Left kidney (tissue), 8 donors: ENCODE measurements around the gene TPM1. TPM values are rescaled to one million over a fixed set of nuclear protein-coding genes. Genes with fewer than 3 reads are reported as not detected.
"Not testable (repeated sequence)": the region's sequence is repeated elsewhere in the genome, so short reads cannot be mapped to it uniquely, and the experiment has no call there.

Experiments used
- DNase-seq: peaks from one replicate; pipeline ENCODE4 v3.0.0-alpha.2; 2013
- long read RNA-seq, 8 donors: transcript quantifications; one replicate each; lab custom pipeline, GENCODE V29; 2026
- polyA plus RNA-seq: library from polyadenylated mRNA; unstranded; fragments of 120-200 nt; gene quantifications from one replicate; pipeline ENCODE4 v1.2.1, GENCODE V29; 2013; ENCODE audit not compliant: insufficient read length

TPM1 gene
- polyA plus RNA-seq: 573 TPM
- long read RNA-seq, donor 1, transcript TPM1-208 (8 exons, 943 nt): minor isoform, 16 of 285 reads
- long read RNA-seq, donor 1, transcript TPM1-220 (9 exons, 977 nt): minor isoform, 10 of 285 reads
- long read RNA-seq, donor 1, transcript TPM1-207 (10 exons, 1,049 nt): minor isoform, 6 of 285 reads
- long read RNA-seq, donor 1, transcript TPM1-206 (9 exons, 1,717 nt): major isoform, 49 of 285 reads
- long read RNA-seq, donor 1, partial matches to known transcripts: 165 of 285 reads
- long read RNA-seq, donor 1, other reads (novel, unspliced or antisense): 21 of 285 reads
- long read RNA-seq, donor 2, transcript TPM1-233 (2 exons, 3,957 nt): minor isoform, 5 of 236 reads
- long read RNA-seq, donor 2, transcript TPM1-206 (9 exons, 1,717 nt): major isoform, 62 of 236 reads
- long read RNA-seq, donor 2, transcript TPM1-208 (8 exons, 943 nt): minor isoform, 11 of 236 reads
- long read RNA-seq, donor 2, transcript TPM1-220 (9 exons, 977 nt): minor isoform, 15 of 236 reads
- long read RNA-seq, donor 2, partial matches to known transcripts: 99 of 236 reads
- long read RNA-seq, donor 2, other reads (novel, unspliced or antisense): 30 of 236 reads
- long read RNA-seq, donor 3, transcript TPM1-208 (8 exons, 943 nt): minor isoform, 13 of 119 reads
- long read RNA-seq, donor 3, transcript TPM1-206 (9 exons, 1,717 nt): major isoform, 31 of 119 reads
- long read RNA-seq, donor 3, transcript TPM1-220 (9 exons, 977 nt): minor isoform, 7 of 119 reads
- long read RNA-seq, donor 3, partial matches to known transcripts: 46 of 119 reads
- long read RNA-seq, donor 3, other reads (novel, unspliced or antisense): 12 of 119 reads
- long read RNA-seq, donor 4, partial matches to known transcripts: 12 of 17 reads
- long read RNA-seq, donor 4, other reads (novel, unspliced or antisense): 0 of 17 reads
- long read RNA-seq, donor 5, transcript TPM1-220 (9 exons, 977 nt): minor isoform, 24 of 289 reads
- long read RNA-seq, donor 5, transcript TPM1-208 (8 exons, 943 nt): minor isoform, 26 of 289 reads
- long read RNA-seq, donor 5, transcript TPM1-206 (9 exons, 1,717 nt): major isoform, 113 of 289 reads
- long read RNA-seq, donor 5, partial matches to known transcripts: 77 of 289 reads
- long read RNA-seq, donor 5, other reads (novel, unspliced or antisense): 35 of 289 reads
- long read RNA-seq, donor 6, transcript TPM1-208 (8 exons, 943 nt): minor isoform, 18 of 371 reads
- long read RNA-seq, donor 6, transcript TPM1-206 (9 exons, 1,717 nt): major isoform, 67 of 371 reads
- long read RNA-seq, donor 6, transcript TPM1-220 (9 exons, 977 nt): minor isoform, 11 of 371 reads
- long read RNA-seq, donor 6, transcript TPM1-207 (10 exons, 1,049 nt): minor isoform, 12 of 371 reads
- long read RNA-seq, donor 6, partial matches to known transcripts: 219 of 371 reads
- long read RNA-seq, donor 6, other reads (novel, unspliced or antisense): 34 of 371 reads
- long read RNA-seq, donor 7, transcript TPM1-206 (9 exons, 1,717 nt): major isoform, 63 of 272 reads
- long read RNA-seq, donor 7, transcript TPM1-220 (9 exons, 977 nt): minor isoform, 18 of 272 reads
- long read RNA-seq, donor 7, transcript TPM1-208 (8 exons, 943 nt): minor isoform, 13 of 272 reads
- long read RNA-seq, donor 7, transcript TPM1-233 (2 exons, 3,957 nt): minor isoform, 7 of 272 reads
- long read RNA-seq, donor 7, partial matches to known transcripts: 140 of 272 reads
- long read RNA-seq, donor 7, other reads (novel, unspliced or antisense): 20 of 272 reads
- long read RNA-seq, donor 8, transcript TPM1-220 (9 exons, 977 nt): minor isoform, 5 of 80 reads
- long read RNA-seq, donor 8, transcript TPM1-206 (9 exons, 1,717 nt): major isoform, 26 of 80 reads
- long read RNA-seq, donor 8, partial matches to known transcripts: 28 of 80 reads
- long read RNA-seq, donor 8, other reads (novel, unspliced or antisense): 9 of 80 reads

DNA sequence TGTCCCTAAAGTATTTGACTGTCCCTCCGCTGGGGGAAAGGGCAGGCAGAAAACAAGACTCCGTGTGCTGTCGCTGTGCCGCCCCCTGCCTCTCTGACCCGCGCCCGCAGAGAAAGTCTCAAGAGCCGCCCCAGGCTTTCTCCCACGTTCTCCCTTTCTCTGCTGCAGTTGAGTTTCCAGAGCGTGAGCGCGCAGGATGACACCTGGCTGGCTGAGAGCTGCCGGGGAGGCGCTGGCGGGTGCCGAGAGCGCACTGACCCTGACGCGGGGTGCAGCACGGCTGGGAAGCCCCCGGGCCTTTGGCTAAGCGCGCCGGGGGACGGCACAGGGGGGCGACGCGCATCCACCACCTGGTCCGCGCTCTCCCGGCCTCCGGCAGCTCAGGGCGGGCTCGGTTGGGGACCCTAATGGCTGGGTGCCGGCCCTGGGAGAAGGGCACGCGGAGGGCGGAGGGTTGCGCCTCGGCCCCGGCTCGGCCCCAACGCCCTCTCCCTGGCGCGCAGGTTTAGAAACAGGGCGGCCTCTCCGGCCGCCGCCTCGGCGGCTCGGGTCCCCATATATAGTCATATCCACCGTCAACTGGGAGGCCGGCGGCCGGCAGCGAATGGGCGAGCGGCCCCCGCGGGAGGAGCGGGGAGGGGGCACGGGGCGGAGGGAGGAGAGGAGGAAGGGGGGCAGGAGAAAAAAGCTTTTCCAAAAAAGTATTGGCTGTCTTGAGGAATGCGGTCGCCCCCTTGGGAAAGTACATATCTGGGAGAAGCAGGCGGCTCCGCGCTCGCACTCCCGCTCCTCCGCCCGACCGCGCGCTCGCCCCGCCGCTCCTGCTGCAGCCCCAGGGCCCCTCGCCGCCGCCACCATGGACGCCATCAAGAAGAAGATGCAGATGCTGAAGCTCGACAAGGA lies at the start of gene TPM1:
TSS of gene TPM1 (plus strand) at position 774 of the 903 bp plus-strand sequence. CDS start at position 857, 83 bp downstream.
- peak; percentile 83 for DNase-seq

DNA sequence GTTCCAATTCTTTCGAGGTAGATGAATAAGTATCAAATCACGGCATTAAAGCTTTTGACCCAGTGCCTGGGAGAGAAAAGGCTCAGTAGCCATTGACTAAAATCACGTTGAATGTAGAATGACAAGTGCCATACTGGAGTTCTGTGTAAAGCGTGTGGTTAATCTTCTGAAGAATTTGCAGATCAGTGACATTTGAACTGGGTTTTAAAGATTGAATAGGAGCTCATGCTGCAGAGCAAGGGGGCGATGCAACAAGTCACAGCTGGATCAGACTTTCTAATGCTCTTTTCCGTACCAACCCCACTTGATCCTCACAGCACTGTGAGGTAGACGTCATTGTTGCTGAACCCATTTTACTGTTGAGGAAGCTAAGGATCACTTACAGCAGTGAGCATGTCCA lies 49.5 kb upstream of the TPM1 start:
- DNase-seq: no peak

DNA sequence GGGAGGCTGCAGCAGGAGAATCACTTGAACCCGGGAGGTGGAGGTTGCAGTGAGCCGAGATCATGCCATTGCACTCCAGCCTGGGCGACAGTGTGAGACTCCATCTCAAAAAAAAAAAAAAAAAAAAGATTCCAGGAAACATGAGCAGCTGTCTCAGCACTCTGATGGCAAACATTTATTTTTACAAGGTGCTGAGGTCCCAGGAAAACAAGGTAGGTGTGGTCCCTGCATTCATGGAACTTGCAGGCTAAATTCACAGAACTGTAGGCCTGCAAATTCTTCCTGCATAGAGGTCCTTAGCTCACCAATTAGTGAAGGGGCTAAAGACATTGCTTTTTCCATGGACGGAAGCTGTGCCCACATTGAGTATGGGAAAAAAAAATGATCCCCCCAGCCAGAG lies 48.9 kb upstream of the TPM1 start:
- not testable (repeated sequence) for DNase-seq

DNA sequence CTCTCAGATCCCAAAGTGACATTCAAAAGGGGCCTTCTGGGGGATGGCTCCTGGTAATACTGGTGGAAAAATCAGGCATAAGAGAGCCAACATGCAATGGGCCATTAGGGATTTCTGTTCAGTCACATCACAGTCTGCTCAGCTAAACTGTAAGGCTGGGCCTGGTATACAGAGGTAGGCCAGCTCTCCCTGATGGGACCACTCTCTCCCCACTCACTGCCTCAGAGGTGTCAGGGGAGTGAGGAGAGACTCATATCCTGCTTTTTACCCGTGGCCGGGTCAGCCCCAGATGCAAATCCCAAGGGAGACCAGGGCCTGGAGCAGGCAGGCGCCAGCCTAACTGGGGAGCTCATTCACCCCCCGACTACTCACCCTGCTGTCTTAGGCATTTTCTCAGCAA lies 48.1 kb upstream of the TPM1 start:
- no peak for DNase-seq

DNA sequence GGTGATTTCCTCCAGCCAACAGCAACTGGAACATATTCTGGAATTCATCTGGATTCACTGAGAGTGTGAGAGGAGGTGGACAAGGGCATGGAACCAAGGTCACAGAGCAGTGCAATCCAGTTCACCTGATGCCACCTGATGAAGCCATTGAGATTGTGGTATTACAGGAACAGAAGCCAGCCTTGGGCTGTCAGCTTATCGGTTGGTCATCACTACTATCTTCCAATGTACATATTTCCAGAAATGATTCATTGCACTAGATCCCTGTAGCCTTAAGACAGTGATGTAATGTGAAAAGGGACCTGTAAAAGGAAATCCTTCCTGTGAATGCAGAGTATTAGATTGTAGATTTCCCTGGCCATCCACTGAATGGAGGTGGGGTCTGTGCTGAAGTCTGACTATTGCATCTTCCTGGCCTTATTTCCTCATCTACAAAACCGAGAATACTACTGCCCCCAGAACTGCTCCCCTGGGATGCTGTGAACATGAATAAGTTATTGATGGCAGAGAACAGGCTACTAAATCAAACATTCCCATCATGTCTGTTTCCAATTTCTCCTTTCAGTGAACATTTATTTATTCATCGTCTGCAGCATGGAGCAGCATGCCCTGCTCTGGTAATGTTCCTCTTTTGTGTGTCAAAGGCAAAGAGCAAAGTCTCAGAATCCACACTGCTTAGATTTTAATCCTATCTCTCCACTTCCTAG lies 47.4 kb upstream of the TPM1 start:
- no peak for DNase-seq

DNA sequence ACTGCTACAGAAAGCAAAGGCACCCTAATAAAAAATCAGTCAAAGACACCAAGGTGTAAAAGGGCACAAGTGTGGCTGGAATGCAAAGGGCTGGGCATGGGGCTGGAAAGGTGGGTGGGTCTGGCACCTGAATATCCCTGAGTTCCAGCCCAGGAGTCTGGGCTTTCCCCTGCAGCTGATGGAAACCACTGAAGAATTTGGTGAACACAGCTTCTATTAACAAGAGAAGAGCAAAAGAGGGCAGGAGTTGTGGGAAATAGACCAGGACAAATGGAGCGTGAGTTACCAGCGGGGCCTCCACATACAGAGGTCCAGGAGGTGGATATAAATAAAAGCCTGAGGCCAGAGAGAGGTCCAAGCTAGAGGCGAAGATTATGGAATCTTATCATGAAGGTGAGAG lies 45.1 kb upstream of the TPM1 start:
- no peak for DNase-seq

DNA sequence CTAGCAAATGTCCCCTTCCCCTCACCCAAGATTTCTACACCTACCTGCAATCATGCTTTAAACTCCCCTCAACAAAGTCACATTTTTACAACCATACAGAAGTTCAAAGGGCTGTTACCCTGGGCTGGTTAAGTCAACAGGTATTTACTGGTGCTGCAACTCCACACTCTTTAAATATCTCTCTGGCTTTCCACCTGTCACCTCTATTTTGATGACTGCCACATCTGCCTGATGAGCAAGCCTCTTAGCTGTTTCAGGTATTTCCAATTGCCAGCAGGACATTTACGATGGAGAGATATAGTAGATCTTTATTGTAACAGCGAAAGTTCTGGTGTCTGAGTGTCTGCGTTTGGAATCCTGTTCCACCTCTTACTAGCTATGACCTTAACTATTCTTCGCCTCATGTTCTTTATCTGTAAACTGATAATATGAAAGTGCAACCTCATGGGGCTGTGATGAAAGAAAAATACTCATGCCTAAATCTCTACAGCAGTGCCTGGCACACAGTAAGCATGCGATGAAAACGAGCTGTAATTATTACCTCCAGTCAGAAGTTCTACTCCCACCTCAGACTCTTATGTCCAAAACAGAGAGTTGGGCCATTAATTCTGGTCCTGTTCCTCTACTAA lies 44.2 kb upstream of the TPM1 start:
- no peak for DNase-seq

DNA sequence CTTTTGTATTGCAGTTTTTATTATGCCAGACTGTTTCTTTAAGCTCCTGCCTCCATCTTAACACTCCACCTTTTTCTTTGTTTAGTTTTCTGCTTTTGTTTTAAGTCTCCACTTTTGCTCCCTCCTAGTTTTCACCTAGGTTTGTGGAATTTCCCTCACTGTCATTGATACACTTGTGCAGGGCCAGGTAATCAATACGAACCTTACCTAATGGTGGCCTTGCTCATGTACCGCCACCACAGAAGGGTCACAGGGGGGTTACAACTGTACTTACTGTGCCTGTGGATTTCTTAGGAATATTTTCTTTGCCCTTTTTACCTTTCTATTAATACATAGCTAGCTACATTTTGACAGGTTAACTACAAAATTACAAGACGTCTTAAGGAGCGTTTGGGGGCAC lies 43.4 kb upstream of the TPM1 start:
- no peak for DNase-seq

DNA sequence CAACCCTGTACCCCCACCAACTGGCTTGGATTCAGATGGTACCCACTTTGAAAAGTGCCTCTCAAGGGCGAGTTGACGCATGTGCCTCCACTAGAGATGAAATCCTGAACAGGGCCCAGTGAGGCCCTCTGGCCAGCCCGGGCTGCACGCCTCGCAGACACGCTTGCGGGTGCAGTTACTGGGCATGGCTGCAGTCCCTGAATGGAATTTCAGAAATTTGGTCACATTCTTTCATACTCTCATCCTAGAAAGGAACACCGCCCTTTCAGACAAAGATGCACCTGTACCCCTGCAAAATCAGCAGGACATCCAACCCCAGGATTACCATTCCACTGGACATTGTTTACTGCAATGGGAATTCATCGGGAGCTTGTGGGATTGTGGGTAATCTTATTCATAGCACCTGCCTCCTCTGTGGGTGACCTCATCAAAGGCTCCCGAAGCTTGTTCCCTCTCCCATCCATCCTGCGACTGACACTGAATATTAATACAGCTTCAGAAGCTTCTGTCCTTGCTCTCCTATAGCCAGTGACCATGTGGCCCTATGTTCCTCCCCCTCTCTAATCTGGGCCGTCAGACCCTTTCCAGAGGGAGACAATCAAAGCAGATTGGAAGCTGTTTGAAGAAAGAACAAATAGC lies 42.5 kb upstream of the TPM1 start:
- DNase-seq: no peak

DNA sequence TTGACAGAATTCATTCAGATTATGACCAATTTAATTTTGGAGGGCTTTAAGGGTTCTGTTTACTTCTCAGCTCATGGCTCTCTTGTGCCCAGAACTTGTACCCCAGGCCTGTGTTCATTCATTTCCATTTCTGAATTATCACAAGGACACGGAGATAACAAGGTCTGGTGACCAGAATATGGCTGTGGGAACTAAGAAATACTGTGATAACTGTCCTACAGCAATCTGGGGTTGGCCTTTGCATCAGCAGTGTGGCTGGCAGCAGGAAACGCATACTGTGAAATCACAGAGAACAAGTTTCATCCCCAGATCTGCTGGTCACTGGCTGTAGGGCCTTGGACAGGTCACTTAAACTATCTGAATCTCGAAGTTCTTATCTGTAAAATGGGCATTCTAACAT lies 41.8 kb upstream of the TPM1 start:
- no peak for DNase-seq

DNA sequence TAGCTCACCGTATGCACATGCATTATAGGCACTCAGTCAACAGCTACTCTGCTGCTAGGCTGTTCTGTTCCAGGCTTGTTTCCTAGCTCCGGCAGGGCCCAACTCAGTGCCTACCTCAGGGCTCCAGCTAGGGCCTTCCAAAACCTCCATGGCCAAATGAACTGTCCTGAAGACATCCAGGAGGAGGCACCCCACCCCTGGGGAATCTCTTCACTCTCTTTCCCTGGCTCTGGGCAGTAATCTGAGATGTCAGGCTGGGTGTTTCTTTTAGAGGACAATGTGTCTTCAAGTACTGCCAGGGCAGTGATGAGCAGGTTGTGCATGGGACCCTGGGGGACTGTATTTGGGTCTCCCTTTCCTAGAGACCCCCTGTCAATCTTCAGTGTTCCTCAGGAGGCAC lies 38.3 kb upstream of the TPM1 start:
- no peak for DNase-seq

DNA sequence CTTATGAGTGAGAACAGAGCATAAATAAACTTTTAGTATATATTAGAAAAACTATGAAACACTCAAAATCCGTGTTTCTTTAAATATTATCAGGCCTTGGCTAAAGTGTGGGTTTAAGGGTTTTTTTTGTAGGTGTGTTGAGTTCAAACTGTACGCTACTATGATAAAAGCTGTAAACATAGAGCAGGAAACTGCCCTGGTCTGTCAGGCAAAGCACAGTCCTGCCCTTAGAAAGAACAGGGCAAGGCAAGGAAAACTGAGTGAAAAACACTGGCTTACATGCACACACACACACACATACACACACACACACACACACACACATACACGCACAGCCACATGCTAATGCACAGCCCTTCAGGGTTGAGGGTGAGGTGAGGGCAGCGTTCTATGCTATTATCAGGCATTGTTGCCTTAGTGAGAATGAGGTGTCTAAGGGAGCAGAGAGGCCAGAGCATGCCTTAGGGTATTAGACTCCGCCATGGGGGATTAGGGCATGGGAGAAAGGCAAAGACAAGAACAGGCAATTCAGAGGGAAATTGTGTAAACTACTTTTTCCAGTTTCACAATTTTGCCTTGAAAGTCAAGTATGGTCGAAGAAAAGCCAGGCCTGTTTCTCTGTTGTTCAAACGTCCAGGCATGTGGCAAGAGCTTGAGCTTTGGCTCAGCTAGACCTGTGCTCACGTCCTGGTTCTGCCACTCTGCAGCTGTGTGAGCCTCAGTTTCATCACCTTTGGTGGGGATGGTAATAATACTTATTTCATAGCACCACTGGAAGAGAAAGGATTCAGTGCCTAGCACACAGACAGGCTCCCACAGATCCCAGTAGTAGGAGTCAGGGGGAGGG lies 36.3 kb upstream of the TPM1 start:
- no peak for DNase-seq

DNA sequence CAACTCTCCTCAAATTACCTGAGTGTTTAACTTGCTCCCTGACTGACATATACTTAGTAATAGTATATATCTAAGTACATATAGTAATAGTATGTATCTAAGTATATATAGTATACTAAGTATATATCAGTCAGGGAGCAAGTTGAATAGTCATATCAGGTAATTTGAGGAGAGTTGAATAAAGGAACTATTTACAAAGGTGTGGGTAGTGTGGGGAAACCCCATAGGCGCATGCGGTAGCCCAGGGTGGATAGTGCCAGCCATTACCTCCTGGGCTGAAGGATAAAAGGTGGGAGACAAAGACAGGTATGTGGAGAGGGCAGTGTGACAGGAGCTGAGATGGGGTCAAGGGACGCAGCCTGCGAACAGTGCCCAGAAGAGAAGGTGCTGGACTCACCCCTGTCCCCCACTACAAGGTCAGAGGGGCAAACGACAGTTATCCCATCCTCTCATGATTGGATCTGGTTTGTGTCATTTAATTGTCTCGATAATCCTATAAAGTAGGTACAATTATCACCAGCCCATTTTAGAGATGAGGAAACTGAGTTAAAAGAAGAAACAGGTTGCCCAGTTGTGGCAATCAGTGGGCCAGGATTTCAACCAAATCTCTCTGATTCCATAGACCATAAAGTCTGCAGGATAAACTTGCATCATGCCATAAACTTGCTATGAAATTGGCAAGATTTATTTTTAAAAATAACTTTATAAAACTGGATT lies 34.1 kb upstream of the TPM1 start:
- no peak for DNase-seq

DNA sequence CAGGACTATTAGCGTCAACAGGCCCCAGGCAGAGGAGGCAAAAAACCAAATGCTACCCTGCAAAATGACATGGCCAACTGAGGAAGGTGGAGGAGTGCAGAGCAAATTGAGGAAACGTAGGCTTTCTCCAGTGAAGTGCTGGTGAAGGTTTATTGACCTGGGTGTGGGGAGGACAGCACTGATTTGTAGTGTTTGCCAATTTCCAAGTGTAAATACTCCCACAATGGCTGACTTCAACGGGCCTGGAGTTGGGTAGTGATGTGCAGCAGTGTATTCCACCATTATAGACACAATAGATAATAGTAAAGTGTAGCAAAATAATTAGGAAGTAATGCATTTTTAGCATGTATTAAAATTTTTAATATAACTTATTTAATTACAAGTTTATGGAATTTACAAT lies 32.2 kb upstream of the TPM1 start:
- DNase-seq: no peak

DNA sequence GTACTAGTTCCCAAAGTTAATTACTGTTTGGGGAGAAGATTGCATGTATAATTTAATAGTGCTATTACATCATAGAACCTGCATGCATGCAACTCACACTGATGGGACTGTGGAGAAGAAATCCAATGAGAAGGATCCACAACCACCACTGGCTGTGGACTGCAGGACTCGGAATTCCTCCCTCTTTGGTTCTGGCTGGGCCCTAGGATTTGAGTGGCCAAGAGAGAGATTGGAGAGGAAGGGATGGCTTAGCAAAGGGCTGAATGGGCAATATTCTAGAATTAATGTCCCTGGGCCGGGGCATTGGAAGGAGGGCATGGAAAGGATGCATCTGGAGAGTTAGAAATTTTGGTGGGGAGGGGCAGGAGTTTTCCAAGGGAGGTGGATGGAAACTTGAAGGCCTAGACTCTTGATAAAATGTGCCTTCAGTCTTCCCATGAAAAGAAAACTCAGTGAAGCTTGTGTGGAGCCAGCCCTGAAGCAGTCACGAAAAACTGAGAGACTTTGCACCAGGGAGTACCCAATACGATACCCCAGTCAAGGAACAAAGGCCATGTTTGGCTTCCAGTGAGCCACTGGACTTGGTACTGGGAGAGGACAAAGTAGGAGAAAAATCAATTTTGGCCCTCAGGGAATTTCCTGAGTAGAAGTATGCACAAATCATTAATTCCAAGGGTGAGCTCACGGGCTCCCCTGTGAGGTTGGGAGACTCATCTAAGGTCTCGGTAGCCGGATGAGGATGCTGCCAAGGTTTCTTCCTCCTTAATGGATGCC lies 31.4 kb upstream of the TPM1 start:
- no peak for DNase-seq

DNA sequence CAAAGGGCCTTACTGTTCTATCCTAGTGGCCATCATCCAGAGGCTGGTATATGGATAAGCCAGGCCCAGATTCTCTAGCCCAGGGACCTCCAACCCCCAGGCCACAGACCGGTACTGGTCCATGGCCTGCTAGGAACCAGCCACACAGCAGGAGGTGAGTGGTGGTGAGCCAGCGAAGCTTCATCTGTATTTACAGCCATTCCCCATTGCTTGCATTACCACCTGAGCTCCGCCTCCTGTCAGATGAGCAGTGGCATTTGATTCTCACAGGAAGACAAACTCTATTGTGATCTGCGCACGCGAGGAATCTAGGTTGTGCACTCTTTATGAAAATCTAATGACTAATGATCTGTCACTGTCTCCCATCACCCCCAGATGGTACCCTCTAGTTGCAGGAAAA lies 30.1 kb upstream of the TPM1 start:
- DNase-seq: no peak
